Osteoblast (primary cell): ENCODE data around the gene ARHGAP40. TPM values are rescaled to one million over a fixed set of nuclear protein-coding genes. Genes with fewer than 3 reads are reported as not detected.

Source experiments
- DNase-seq: peaks from one replicate; pipeline ENCODE4 v3.0.0; 2011; ENCODE audit warnings: low spot score, mixed read lengths; ENCODE audit not compliant: insufficient read length; ENCODE audit errors: missing footprints
- H2AFZ ChIP-seq: 2 replicates; pipeline ENCODE4 v1.6.0; 2011; ENCODE audit warnings: mild to moderate bottlenecking, low read length
- H3K27ac ChIP-seq: 2 replicates; pipeline ENCODE4 v1.5.1; 2011; ENCODE audit warnings: mild to moderate bottlenecking, low read depth, low read length, moderate library complexity
- H3K27me3 ChIP-seq: 2 replicates; pipeline ENCODE4 v1.6.0; 2012; ENCODE audit warnings: mild to moderate bottlenecking, control low read depth, inconsistent platforms, low read length, moderate library complexity; ENCODE audit not compliant: insufficient read depth
- H3K36me3 ChIP-seq: 2 replicates; pipeline ENCODE4 v1.5.1; 2011; ENCODE audit warnings: mild to moderate bottlenecking, low read length, control low read depth, moderate library complexity; ENCODE audit not compliant: insufficient read depth
- H3K4me1 ChIP-seq: 2 replicates; pipeline ENCODE4 v1.5.1; 2011; ENCODE audit warnings: mild to moderate bottlenecking, low read length, control low read depth, moderate library complexity; ENCODE audit not compliant: insufficient read depth
- H3K4me2 ChIP-seq: 2 replicates; pipeline ENCODE4 v1.6.0; 2011; ENCODE audit warnings: mild to moderate bottlenecking, low read length; ENCODE audit not compliant: insufficient read depth
- H3K4me3 ChIP-seq: fragments of 200-600 bp; sonication (generic); 3 replicates; pipeline ENCODE4 v1.5.1; 2012; ENCODE audit warnings: mild to moderate bottlenecking, low read length, inconsistent platforms; ENCODE audit not compliant: insufficient read depth
- H3K79me2 ChIP-seq: 2 replicates; pipeline ENCODE4 v1.6.0; 2012; ENCODE audit warnings: mild to moderate bottlenecking, low read length, control low read depth, inconsistent platforms; ENCODE audit not compliant: insufficient read depth
- H3K9me3 ChIP-seq: 2 replicates; pipeline ENCODE4 v1.5.1; 2011; ENCODE audit warnings: low read depth, low read length, control low read depth
- H4K20me1 ChIP-seq: 2 replicates; pipeline ENCODE4 v1.6.0; 2012; ENCODE audit warnings: mild to moderate bottlenecking, low read length, control low read depth; ENCODE audit not compliant: insufficient read depth
- total RNA-seq: library from RNA; depleted of rRNA; stranded (reverse); fragments of >200 nt; gene quantifications from 2 replicates; pipeline ENCODE4 v1.2.3, GENCODE V29; 2012
- TF ChIP-seq, protein P1 (sequence below): IDR thresholded peaks from 2 replicates; pipeline ENCODE4 v1.5.1; 2011; ENCODE audit warnings: mild to moderate bottlenecking, low read depth, low read length, moderate library complexity; ENCODE audit errors: extremely low read depth

The ARHGAP40 gene
- not detected in 2 replicates for total RNA-seq

GRCh38 chr20:38601216-38602184 lies at the start of gene ARHGAP40:
Gene ARHGAP40 (plus strand): TSS chr20:38601809.
- no peaks in the 10 kb centered on the region for H3K79me2 ChIP-seq
- no peaks in the 10 kb centered on the region for H4K20me1 ChIP-seq
- H3K9me3 ChIP-seq = no peaks in the 10 kb centered on the region
- peaks cover 6% of the 10 kb centered on the region for H3K4me1 ChIP-seq
- H3K4me2 ChIP-seq = peak within 1 kb of the TSS; percentile 33
- H2AFZ ChIP-seq = no peak within 1 kb of the TSS
- peak within 1 kb of the TSS; percentile 37 for H3K4me3 ChIP-seq
- H3K36me3 ChIP-seq = no peaks in the 10 kb centered on the region
- peak; percentile 70 for DNase-seq
- TF ChIP-seq, protein P1, sequence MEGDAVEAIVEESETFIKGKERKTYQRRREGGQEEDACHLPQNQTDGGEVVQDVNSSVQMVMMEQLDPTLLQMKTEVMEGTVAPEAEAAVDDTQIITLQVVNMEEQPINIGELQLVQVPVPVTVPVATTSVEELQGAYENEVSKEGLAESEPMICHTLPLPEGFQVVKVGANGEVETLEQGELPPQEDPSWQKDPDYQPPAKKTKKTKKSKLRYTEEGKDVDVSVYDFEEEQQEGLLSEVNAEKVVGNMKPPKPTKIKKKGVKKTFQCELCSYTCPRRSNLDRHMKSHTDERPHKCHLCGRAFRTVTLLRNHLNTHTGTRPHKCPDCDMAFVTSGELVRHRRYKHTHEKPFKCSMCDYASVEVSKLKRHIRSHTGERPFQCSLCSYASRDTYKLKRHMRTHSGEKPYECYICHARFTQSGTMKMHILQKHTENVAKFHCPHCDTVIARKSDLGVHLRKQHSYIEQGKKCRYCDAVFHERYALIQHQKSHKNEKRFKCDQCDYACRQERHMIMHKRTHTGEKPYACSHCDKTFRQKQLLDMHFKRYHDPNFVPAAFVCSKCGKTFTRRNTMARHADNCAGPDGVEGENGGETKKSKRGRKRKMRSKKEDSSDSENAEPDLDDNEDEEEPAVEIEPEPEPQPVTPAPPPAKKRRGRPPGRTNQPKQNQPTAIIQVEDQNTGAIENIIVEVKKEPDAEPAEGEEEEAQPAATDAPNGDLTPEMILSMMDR = peak; percentile 18
- H3K27ac ChIP-seq = no peak within 1 kb of the TSS
- peaks cover 35% of the 10 kb centered on the region for H3K27me3 ChIP-seq

- no peaks in the 10 kb centered on the region for H3K9me3 ChIP-seq
- no peaks in the 10 kb centered on the region for H3K27me3 ChIP-seq
- DNase-seq = no peak
- H2AFZ ChIP-seq = no peak overlapping the region
- H3K79me2 ChIP-seq = no peaks in the 10 kb centered on the region
- H3K36me3 ChIP-seq = peaks cover 75% of the 10 kb centered on the region
- H3K4me1 ChIP-seq = no peaks in the 10 kb centered on the region
- H3K4me3 ChIP-seq = no peak overlapping the region
- H3K27ac ChIP-seq = no peak overlapping the region
- H4K20me1 ChIP-seq = peaks cover 3% of the 10 kb centered on the region
- no peak overlapping the region for H3K4me2 ChIP-seq
- TF ChIP-seq, protein P1 = no peak
Observed at GRCh38 chr20:38554986-38555385, 46.6 kb upstream of the ARHGAP40 start.

DNA sequence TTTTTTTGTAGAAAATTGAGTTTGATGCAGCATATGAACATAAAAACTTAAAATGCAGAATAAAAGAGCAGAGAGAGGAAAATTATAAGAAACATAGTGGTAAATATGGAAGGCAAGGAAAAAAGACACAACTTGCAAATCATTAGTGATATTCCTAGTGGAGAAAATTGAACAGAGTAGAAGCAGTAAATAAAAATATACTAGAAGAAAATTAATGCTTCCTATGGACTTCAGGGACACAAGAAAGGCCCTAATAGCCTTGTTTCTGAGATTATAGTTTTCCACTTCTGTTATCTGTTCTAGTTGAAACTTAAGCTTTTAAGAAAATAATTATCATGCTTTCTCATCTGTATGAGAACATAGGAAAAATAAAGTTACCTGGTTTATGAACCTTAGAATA lies 46.2 kb upstream of the ARHGAP40 start:
- Histone ChIP-seq H3K9me3 (no peaks in the 10 kb centered on the region), H3K27me3 (no peaks in the 10 kb centered on the region), H3K36me3 (peaks cover 74% of the 10 kb centered on the region), H3K4me2 (no peak overlapping the region), H3K4me1 (no peaks in the 10 kb centered on the region), H4K20me1 (peaks cover 3% of the 10 kb centered on the region), H3K4me3 (no peak overlapping the region), H3K79me2 (no peaks in the 10 kb centered on the region), H3K27ac (no peak overlapping the region), H2AFZ (no peak overlapping the region)
- DNase-seq = no peak
- TF ChIP-seq, protein P1 = no peak

DNA sequence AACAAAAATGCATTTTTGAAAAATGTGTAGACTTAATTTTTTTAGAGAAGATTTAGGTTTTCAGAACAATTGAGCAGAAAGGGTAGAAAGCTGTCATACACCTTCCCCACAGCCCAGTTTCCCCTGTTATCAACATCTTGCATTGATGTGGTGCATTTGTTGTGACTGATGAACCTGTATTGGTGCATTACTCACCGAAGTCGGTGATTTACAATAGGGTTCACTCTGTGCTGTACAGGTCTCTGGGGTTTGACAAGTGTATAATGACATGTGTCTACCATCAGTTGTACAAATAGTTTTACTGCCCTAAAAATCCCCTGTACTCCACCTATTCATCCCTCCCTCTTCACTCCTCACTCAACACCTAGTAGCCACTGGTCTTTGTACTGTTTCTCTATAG lies 44.4 kb upstream of the ARHGAP40 start:
- Histone ChIP-seq H3K36me3 (peaks cover 64% of the 10 kb centered on the region), H2AFZ (no peak overlapping the region), H3K79me2 (no peaks in the 10 kb centered on the region), H4K20me1 (peaks cover 3% of the 10 kb centered on the region), H3K4me3 (no peak overlapping the region), H3K27me3 (no peaks in the 10 kb centered on the region), H3K9me3 (no peaks in the 10 kb centered on the region), H3K4me1 (no peaks in the 10 kb centered on the region), H3K27ac (no peak overlapping the region), H3K4me2 (no peak overlapping the region)
- TF ChIP-seq, protein P1 = no peak
- no peak for DNase-seq
